Upper lobe of left lung (tissue), 6 donors: Measurements from ENCODE around the gene SMYD3. TPM values are rescaled to one million over a fixed set of nuclear protein-coding genes. Genes with fewer than 3 reads are reported as not detected.

Source experiments
- ATAC-seq, 2 donors: fragments of 200-7000 bp; cut with Tn5 transposase; one replicate each; pipeline ENCODE4 v1.9.1; 2022; ENCODE audit warnings: mild to moderate bottlenecking in 2 of 2, moderate library complexity in 2 of 2; ENCODE audit not compliant: low FRiP score in 2 of 2
- DNase-seq, 2 donors: peaks; one replicate each; pipeline ENCODE4 v3.0.0-alpha.2; 2019 to 2020
- H3K27ac ChIP-seq, 4 donors: fragments of 200-600 bp; sonication (generic); one replicate each; pipeline ENCODE4 v1.5.1; 2016 to 2019
- H3K27me3 ChIP-seq, 4 donors: fragments of 200-600 bp; sonication (generic); one replicate each; pipeline ENCODE4 v1.5.1; 2017 to 2019
- H3K36me3 ChIP-seq, 4 donors: fragments of 200-600 bp; sonication (generic); one replicate each; pipeline ENCODE4 v1.5.1; 2016 to 2019
- H3K4me1 ChIP-seq, 4 donors: fragments of 200-600 bp; sonication (generic); one replicate each; pipeline ENCODE4 v1.5.1; 2018 to 2019
- H3K4me3 ChIP-seq, 4 donors: fragments of 200-600 bp; sonication (generic); one replicate each; pipeline ENCODE4 v1.5.1; 2017 to 2019; ENCODE audit warnings: mild to moderate bottlenecking in 2 of 4, moderate library complexity in 1 of 4
- H3K9me3 ChIP-seq, 4 donors: fragments of 200-600 bp; sonication (generic); one replicate each; pipeline ENCODE4 v1.5.1; 2018 to 2019
- EP300 ChIP-seq, 4 donors: sonication (generic); formaldehyde crosslinking; IDR thresholded peaks; one replicate each; pipeline ENCODE4 v1.5.1; 2017; ENCODE audit warnings: antibody characterized with exemption in 4 of 4, control low read depth in 2 of 4
- POLR2A ChIP-seq, 4 donors: fragments of 450-650 bp; IDR thresholded peaks; one replicate each; pipeline ENCODE4 v1.5.1; 2016 to 2017; ENCODE audit warnings: antibody characterized with exemption in 4 of 4, mild to moderate bottlenecking in 2 of 4
- POLR2AphosphoS5 ChIP-seq, 2 donors: sonication (generic); formaldehyde crosslinking; IDR thresholded peaks; one replicate each; pipeline ENCODE4 v1.5.1; 2017; ENCODE audit warnings: antibody characterized with exemption in 2 of 2
- WGBS, 2 donors: methylation state at CpG; one replicate each; pipeline ENCODE4 v1.1.5; 2017 to 2018; 5-methylcytosine and 5-hydroxymethylcytosine counted together
- total RNA-seq, 6 donors: library from RNA; depleted of rRNA in 4 of 6; stranded (reverse); fragments of >200 nt in 4 of 6; gene quantifications; one replicate each; pipeline versions ENCODE4 v1.1.0 to v1.2.1, GENCODE V29; 2016 to 2021
- TF ChIP-seq, protein P1 (sequence below), 6 experiments: fragments of 450-650 bp in 4 of 6; fragments of 200-600 bp in 2 of 6; sonication (generic) in 2 of 6; IDR thresholded peaks; one replicate each; pipeline ENCODE4 v1.5.1; 2016 to 2019; ENCODE audit warnings: antibody characterized with exemption in 6 of 6
- donor health status: DM: no; HTN: no; CAD: no; lungs with moderate emphysema.
- donor health status: DM: no; HTN: yes; CAD: no; lungs with severe emphysema.

The SMYD3 gene
- total RNA-seq, 6 donors from 2014 or later, result 22.7 to 109 (median 34.0) TPM

DNA sequence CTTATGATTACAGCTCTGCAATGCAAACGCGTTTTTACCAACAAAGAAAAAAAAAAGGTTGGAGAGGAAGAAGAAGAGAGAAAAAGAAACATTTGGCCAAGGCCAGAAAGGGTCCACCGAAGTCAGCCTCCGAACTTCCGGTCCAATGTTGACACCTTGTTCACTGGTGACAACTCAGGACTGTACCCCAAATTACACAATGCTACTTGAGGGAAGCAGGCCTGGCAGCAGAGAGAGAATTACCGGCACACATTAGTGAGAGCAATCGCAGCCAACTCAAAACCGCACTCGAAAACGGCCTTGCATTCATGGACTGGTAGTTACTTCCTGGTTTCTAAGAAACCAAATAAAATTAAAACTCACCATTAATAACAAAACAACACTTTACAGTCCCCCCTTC lies 699.8 kb downstream of the SMYD3 start:
- Histone ChIP-seq H3K9me3 (no peaks in the 10 kb centered on the region), H3K27ac (peak overlapping the region; percentile 32 to 74 (median 63)), H3K36me3 (no peaks in the 10 kb centered on the region), H3K27me3 (no peaks in the 10 kb centered on the region), H3K4me1 (peaks cover 0 to 17% (median 0%) of the 10 kb centered on the region in 4 donors), H3K4me3 (no peak overlapping the region)
- DNase-seq, result peak in 1 of 2 donors; percentile 86
- ATAC-seq, result peak; percentile 57 to 77
- 51 to 53% methylated on average over 10 of the region's 10 CpGs for WGBS, 2 donors
- TF ChIP-seq, protein P1, sequence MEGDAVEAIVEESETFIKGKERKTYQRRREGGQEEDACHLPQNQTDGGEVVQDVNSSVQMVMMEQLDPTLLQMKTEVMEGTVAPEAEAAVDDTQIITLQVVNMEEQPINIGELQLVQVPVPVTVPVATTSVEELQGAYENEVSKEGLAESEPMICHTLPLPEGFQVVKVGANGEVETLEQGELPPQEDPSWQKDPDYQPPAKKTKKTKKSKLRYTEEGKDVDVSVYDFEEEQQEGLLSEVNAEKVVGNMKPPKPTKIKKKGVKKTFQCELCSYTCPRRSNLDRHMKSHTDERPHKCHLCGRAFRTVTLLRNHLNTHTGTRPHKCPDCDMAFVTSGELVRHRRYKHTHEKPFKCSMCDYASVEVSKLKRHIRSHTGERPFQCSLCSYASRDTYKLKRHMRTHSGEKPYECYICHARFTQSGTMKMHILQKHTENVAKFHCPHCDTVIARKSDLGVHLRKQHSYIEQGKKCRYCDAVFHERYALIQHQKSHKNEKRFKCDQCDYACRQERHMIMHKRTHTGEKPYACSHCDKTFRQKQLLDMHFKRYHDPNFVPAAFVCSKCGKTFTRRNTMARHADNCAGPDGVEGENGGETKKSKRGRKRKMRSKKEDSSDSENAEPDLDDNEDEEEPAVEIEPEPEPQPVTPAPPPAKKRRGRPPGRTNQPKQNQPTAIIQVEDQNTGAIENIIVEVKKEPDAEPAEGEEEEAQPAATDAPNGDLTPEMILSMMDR (IDR thresholded peaks at IDR 0.05), result no peak
- TF ChIP-seq POLR2A (IDR thresholded peaks at IDR 0.05) (no peak), EP300 (IDR thresholded peaks at IDR 0.05) (peak in 2 of 4 donors; percentile 21 to 89), POLR2AphosphoS5 (IDR thresholded peaks at IDR 0.05) (peak; percentile 55 to 63)

- WGBS, 2 donors, result 0% methylated on average over 1 of the region's 1 CpG
- Histone ChIP-seq H3K36me3 (no peaks in the 10 kb centered on the region), H3K27me3 (no peaks in the 10 kb centered on the region), H3K4me1 (peaks cover 0 to 17% (median 0%) of the 10 kb centered on the region in 4 donors), H3K9me3 (no peaks in the 10 kb centered on the region), H3K27ac (no peak overlapping the region), H3K4me3 (no peak overlapping the region)
- DNase-seq (no peak), ATAC-seq (no peak)
- TF ChIP-seq POLR2AphosphoS5 (IDR thresholded peaks at IDR 0.05) (no peak), EP300 (IDR thresholded peaks at IDR 0.05) (no peak), POLR2A (IDR thresholded peaks at IDR 0.05) (no peak)
- TF ChIP-seq, protein P1 (IDR thresholded peaks at IDR 0.05), result no peak
Observed at GRCh38 chr1:245805532-245805931, 701.5 kb downstream of the SMYD3 start.

- H3K9me3 ChIP-seq, result no peaks in the 10 kb centered on the region
- WGBS, 2 donors, result 91 to 94% methylated on average over 3 to 4 of the region's 4 CpGs
- no peak overlapping the region for H3K4me3 ChIP-seq
- TF ChIP-seq, protein P1 (IDR thresholded peaks at IDR 0.05), result no peak
- TF ChIP-seq POLR2AphosphoS5 (IDR thresholded peaks at IDR 0.05), result no peak
- no peak for TF ChIP-seq EP300 (IDR thresholded peaks at IDR 0.05)
- no peak for TF ChIP-seq POLR2A (IDR thresholded peaks at IDR 0.05)
- H3K27me3 ChIP-seq, result no peaks in the 10 kb centered on the region
- no peak overlapping the region for H3K27ac ChIP-seq
- H3K4me1 ChIP-seq, result peaks cover 0 to 17% (median 0%) of the 10 kb centered on the region in 4 donors
- DNase-seq (no peak), ATAC-seq (no peak)
- H3K36me3 ChIP-seq, result no peaks in the 10 kb centered on the region
Observed at GRCh38 chr1:245804696-245805095, 702.4 kb downstream of the SMYD3 start.

DNA sequence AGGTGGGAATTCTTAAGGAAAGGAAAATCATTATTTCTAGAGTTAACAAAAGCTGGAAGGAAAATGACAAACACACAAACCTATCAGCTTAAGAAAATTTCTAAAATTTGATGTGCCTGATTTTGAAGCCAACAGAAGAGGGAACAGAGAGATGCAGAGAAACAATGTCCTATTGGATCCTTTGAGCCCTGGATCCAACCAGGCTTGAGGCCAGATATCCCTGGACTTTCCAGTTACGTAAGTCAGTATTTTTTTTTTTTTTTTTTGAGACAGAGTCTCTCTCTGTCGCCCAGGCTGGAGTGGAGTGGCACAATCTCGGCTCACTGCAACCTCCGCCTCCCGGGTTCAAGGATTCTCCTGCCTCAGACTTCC lies 703.4 kb downstream of the SMYD3 start:
- H3K36me3 ChIP-seq, result no peaks in the 10 kb centered on the region
- H3K4me1 ChIP-seq, result peaks cover 0 to 11% (median 0%) of the 10 kb centered on the region in 4 donors
- ATAC-seq (no peak), DNase-seq (no peak)
- H3K27ac ChIP-seq, result no peak overlapping the region
- H3K4me3 ChIP-seq, result no peak overlapping the region
- TF ChIP-seq POLR2AphosphoS5 (IDR thresholded peaks at IDR 0.05) (no peak), EP300 (IDR thresholded peaks at IDR 0.05) (no peak), POLR2A (IDR thresholded peaks at IDR 0.05) (no peak)
- TF ChIP-seq, protein P1 (IDR thresholded peaks at IDR 0.05), result no peak
- no peaks in the 10 kb centered on the region for H3K27me3 ChIP-seq
- no peaks in the 10 kb centered on the region for H3K9me3 ChIP-seq
- 94 to 96% methylated on average over 5 of the region's 5 CpGs for WGBS, 2 donors

- H3K4me1 ChIP-seq, result peaks cover 0 to 9% (median 0%) of the 10 kb centered on the region in 4 donors
- TF ChIP-seq, protein P1 (IDR thresholded peaks at IDR 0.05), result no peak
- TF ChIP-seq POLR2A (IDR thresholded peaks at IDR 0.05), result no peak
- no peak for TF ChIP-seq POLR2AphosphoS5 (IDR thresholded peaks at IDR 0.05)
- no peak for TF ChIP-seq EP300 (IDR thresholded peaks at IDR 0.05)
- H3K4me3 ChIP-seq, result no peak overlapping the region
- H3K36me3 ChIP-seq, result no peaks in the 10 kb centered on the region
- no peak for ATAC-seq
- WGBS, 2 donors, result 96 to 98% methylated on average over 9 of the region's 9 CpGs
- H3K27ac ChIP-seq, result no peak overlapping the region
- no peak for DNase-seq
- H3K9me3 ChIP-seq, result no peaks in the 10 kb centered on the region
- H3K27me3 ChIP-seq, result no peaks in the 10 kb centered on the region
Observed at GRCh38 chr1:245802941-245803665, 704.0 kb downstream of the SMYD3 start.
